G401 (cell line): Measurements from ENCODE around the gene CCNI2. TPM values are rescaled to one million over a fixed set of nuclear protein-coding genes. Genes with fewer than 3 reads are reported as not detected.

Experiments
- DNase-seq: peaks from one replicate; pipeline ENCODE4 v3.0.0-alpha.2; 2015; ENCODE audit warnings: low spot score
- in situ Hi-C: cut with HindIII; loops from 2 replicates; pipeline ENCODE4 v1.10.0; 2016; ENCODE audit warnings: low sequenced_read_pairs, mixed read lengths
- total RNA-seq: library from RNA; depleted of rRNA; stranded (reverse); fragments of >200 nt; shearing (Covaris generic); gene quantifications from 2 replicates; pipeline ENCODE4 v1.2.3, GENCODE V29; 2014

The CCNI2 gene
- total RNA-seq, 1 experiment from 2014 or later = 0.07 TPM

DNA sequence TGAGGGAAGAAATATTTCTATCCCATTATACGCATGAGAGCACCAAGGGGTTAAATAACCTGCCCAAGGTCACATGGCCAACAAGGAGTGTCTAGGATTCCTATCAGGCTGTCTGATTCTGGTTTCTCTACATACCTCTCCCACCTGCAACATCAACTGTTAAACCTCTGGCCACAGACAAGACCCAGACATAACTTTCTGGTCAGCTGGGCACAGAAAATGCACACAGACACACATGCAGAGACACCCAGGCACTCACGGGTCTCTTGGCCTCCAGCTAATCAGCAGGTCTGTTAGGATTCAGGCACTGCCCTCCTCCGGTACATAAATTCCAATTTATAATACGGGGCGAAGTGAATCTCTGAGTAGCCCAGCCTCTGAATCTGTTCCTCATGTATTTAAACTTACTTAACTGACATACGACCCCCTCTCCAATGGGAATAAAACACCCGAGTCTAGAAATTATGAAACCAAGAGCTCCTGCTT, 28.3 kb downstream of the CCNI2 start:
- peak; percentile 65 for DNase-seq
- in situ Hi-C loops = no loop called here

DNA sequence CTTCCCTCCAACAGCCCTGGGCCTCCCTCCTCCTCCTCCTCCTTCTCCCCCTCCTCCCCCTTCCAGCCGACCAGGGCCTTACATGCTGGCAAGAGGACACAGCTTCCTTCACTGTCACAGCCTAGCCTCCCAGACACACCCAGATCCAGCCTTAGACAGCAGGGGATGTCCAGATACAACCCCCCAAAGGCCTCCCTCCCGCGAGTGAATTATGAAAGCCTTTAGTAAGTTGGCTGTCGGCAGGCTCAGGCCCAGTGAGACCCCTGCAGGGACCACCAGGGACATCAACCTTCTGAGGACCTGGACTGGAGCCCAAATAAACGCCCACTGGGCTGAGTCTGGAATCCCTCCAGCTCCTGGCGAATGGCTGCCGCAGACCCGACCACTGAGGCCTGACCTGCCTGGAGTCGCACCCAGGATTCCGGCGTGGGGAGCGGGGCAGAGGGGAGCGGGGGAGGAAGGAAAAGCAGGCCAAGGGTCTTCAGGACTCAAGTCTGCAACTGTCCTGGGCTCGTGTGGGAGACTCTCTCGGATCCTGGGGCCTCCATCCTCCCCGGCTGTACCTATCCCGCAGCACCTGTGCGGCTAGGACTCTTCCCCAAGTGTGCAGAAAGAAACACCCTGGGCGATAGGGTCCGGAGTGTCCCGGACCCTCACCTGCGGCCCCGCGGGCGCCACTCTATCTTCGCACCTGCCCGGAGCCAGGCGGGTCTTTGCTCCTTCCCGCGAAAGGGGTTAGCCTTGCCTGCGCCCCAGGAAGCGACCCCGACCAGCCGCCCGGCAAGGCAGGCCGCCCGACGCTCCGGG, 29.1 kb downstream of the CCNI2 start:
- DNase-seq = peak; percentile 50
- in situ Hi-C loops = no loop called here

DNA sequence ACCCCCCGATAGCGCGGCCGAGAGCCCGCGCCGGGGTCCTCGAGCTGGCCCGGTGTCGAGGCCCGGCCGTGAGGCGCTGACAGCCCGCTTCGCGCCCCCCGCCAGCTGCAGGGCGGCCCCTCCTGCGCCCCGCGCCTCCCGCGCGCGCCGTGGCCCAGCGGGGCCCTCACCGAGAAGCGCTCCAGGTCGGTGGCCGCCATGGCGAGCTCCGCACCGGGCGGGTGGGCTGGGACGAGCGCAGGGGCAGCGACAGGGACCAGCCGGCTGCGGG, 29.6 kb downstream of the CCNI2 start:
- in situ Hi-C loops = no loop called here
- DNase-seq = no peak

DNA sequence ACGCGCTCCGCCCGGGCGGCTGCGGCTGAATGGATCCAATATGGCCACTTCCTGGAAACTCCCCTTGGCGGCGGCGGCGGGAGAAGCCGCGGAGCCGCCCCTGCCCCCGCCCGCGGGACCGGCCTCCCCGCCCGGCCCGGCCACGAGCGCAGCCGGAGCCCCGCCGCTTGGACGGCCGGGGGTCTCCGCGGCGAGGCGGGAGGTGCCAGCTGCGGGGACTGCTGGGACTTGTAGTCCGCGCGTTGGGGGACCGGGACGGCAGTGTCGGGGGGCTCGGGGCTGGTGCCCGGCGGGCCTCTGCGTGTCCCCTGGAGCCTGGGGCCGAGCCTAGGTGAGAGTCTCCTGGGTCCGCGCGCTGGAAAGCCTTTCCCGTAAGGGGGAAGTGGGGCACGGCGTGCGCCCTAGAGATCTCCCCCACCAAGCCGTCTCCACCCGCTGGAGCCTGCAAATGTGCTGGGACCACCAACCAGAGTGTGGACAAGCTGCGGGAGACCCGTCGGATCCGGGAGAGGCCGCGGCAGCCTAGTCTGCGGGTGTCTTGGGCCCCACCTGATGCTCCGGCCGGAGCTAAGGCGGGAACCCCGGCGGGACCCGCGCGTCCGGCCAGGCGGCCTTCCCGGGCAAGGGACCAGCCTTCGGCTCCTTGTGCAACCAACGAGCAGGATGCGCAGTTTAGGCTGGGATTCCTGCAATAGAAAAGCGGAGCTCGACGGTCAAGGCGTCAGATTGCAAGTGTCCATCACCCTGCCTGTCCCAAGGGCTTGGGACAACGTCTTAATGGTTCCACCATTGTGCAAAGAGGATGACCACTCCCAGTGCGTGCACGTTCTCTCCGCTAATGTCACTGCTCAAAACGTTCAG, 30.2 kb downstream of the CCNI2 start, which contains the start of gene SEPTIN8:
Gene SEPTIN8, minus strand, starts transcription at position 31 of the 861 bp plus-strand sequence. CDS start 102 bp downstream, outside the sequence.
- DNase-seq = peak; percentile 60
- in situ Hi-C loops = no loop called here

DNA sequence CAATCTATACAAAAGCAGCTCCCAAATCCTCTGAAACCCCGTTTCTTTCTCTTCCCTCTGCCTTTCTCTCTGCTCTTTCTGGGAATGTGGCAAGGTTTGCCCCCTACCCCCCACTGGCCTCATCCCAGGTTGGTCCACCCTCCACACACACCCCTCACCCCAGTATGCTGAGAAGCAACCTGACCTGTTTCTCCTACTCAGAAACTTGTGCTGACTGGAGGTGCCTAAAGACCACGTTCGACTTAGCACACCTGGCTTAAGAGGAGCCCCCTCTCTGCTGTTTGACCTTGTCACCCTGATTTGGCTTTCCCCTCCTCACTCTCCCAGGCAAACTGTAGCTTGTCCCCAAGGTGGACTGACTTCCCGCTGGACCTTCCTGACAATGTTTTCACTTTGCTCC, 30.9 kb downstream of the CCNI2 start:
- DNase-seq = no peak
- in situ Hi-C loops = no loop called here

DNA sequence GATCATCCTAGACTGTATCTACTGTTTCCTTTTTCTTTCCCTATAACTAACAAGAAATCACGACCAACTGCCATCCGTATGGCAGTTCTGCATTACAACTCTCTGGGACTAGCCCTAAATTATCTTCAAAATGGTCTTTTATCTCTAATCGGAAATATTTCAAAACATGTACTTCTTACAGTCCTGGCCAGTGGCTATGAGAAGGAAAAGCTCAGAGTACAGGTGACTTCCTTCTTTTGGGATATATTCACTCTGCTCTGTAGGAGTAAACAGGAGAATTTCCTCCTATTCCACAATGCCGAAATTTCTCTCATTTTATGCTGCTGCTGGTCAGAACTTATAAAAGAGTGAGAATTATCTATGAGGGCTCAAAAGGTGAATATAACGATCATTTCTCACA, 31.6 kb downstream of the CCNI2 start:
- in situ Hi-C loops = no loop called here
- no peak for DNase-seq

DNA sequence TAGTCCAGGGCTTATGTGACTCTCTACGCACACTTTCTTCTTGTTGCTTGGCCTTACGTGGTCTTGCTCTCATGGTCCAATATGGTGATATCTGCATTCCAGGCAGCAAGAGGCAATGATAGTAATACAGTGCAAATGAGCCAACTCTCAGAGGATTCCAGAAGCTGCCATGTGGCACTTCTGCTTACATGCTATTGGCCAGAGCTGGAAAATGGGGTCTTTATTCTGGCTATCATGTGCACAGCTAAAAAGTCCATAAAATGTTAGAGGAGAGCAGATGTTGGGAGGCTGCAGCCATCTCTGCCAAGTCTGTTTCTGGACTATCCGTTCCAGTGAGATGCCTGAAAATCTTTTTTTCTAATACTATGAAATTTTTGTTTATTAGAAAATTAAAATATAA, 32.7 kb downstream of the CCNI2 start:
- no peak for DNase-seq
- in situ Hi-C loops = no loop called here

DNA sequence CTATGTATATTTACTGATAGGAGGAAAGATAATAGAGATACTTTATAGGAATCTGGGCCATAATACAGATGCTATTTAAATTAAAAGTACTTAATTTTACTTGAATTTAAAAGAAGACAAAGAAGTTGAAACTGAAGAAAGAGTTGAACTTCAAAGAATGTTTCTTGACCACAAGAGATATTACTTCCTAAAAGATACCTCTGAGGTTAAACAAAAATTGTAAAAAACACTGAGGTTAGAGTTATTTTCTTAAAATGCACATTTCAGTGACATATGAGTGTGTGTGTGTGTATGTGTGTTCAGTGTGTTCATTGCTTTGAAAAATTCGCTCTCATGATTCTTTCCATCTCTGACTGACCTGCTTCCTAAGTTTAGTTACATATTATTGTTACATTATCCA, 33.4 kb downstream of the CCNI2 start:
- in situ Hi-C loops = no loop called here
- no peak for DNase-seq

DNA sequence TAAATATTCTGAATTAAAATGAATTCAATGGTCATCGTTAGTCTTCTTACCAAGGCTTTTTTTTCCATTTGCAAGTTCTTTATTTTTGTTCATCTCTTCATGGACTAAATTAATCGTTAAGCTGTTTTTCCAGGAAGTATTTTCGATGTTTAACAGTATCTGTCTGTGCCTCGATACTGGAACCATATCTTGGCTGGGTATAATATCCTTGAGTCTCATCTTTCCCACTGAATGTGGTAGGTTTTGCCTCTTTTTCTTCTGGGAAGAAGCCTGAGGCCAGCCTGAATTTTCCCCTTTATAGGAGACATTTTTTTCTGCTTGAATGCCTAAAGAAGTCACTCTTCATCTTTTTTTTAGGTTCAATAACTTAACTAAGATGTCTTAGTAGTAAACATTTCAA, 33.8 kb downstream of the CCNI2 start:
- DNase-seq = no peak
- in situ Hi-C loops = no loop called here

DNA sequence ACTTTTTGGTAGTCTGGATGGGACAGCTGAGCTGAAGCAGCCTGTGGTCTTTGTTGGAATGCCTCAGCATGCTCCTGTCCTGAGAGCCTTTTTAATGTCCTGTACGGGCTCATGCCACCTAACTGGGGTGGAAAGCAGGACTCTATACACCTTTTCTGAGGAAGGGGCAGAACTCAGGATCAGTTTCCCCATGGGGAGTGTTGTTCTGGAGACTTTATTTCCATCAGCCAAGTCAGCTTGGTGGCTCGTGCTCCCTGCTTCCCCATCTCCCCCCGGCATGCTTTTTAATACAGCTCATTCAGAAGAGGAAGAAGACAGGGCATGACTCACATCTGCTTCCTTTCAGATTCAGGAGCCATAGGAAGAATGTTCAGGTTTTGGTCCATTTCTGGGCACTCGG, 34.9 kb downstream of the CCNI2 start:
- no peak for DNase-seq
- in situ Hi-C loops = no loop called here

DNA sequence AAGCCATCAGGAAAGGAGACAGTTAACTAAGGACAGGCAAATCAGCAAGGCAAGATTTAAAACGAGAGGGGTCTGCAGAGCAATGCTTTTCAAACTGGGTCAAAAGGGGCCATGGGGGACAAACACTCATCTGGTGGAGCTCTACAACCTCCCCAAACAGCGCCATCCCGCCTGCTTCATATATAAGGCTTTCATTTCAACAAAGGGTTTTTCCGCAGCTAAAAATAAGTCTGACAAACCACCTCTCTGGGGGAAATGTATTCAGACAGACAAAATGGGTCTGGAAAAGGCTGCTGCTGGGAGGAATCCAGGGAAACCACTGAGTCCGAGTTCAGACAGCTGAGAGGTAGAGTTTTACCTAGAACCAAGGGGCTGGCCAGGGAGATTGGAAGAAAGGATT, 38.1 kb downstream of the CCNI2 start:
- in situ Hi-C loops = no loop called here

DNA sequence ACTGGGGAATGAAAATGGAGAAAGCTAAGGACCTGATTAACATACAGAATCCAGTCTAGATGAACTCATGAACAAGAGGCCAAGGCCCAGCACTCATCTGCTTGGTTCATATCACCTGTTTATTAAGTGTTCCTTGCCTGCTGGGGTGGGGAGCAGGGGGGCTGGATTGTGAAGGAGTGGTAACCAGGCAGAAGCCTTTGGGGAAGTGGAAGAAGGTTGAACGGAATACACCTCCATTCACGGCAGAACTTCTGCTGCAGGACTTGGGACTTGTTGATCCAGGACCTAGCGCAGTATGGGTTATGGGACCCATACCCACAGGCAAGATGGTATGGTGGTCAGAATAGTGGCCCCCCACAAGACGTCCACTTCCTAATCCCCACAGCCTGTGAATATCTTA, 38.6 kb downstream of the CCNI2 start:
- no peak for DNase-seq
- in situ Hi-C loops = no loop called here

More for the DNA sequence above, 38.1 kb downstream of the CCNI2 start:
- DNase-seq = no peak

DNA sequence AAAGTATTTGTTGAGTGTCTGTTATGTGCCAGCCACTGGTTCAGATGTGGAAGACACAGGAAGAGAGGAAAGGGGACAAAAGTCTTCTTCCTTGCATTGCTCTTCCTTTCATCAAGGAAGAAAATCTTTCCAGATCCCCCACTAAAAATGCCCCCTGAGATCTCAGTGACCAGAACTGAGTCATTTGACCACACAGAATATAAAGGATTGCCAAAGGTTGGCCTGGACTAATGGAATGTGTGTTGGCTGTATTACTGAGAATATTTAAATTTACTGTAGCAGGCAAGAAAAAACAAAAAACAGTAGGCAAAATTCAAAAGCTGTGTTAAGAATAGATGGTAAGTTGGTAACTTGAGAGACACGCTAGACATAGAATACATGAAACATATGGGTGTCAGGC, 39.9 kb downstream of the CCNI2 start:
- in situ Hi-C loops = no loop called here
- DNase-seq = no peak

DNA sequence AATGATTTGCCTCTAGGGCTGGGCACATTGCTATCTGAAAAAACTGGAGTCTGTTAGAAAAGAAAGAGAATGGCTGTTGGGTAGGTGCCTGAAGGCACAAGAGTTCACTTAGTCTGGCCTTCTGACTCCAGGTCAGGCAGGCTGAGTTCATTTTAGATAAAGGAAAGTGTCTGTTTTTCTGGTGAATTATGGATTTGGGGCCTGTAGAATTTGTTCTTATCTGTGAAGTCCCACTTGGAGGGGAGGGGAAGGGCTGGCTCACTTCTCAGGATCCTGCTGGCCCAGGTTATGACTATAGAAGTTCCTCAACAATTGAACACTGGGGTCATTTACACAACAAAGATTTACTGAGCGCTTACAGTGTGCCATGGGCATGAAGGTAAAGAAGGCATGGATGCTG, 41.3 kb downstream of the CCNI2 start:
- in situ Hi-C loops = no loop called here
- no peak for DNase-seq

DNA sequence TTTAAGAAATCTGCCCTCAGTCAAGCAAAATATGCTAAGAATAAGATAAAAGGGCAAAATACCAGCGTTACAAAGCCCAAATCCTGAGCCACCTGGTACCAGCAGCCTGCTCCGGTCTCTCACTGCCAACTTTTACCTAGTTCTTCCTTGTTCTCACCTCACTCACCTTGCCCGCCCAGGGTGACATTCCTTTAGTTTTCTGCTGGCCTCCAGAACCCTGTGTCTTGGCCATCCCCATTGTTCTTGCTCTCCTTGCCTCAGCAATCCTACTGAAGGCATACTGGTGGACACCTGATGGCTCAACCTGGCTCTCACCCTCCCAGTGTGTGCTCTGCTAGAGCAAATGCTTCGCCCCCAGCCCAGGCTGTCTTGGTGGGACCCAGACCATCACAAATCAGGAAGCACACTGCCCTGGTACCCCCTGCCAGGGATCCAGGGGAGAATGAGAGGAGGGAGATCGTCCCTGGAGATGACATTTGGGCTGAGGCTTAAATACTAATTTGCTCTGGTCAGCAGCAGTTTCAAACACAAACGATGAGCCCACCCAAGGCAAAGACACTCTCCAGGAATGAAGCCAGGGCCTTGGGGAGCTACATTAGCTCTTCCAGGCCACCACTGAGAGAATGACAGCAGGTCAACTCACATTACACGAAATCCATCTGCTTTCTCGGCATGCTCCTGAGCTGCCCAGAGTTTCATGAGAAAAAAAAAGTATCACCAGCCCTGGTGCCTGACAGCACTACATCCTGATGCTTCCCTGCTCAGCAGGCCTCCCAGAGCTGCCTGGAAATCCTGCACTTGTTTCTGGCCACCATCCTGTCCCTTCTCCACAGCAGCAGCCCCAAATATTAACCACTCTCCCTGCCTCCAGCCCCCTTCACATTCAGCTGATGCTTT, 42.0 kb downstream of the CCNI2 start:
- DNase-seq = peak; percentile 93

DNA sequence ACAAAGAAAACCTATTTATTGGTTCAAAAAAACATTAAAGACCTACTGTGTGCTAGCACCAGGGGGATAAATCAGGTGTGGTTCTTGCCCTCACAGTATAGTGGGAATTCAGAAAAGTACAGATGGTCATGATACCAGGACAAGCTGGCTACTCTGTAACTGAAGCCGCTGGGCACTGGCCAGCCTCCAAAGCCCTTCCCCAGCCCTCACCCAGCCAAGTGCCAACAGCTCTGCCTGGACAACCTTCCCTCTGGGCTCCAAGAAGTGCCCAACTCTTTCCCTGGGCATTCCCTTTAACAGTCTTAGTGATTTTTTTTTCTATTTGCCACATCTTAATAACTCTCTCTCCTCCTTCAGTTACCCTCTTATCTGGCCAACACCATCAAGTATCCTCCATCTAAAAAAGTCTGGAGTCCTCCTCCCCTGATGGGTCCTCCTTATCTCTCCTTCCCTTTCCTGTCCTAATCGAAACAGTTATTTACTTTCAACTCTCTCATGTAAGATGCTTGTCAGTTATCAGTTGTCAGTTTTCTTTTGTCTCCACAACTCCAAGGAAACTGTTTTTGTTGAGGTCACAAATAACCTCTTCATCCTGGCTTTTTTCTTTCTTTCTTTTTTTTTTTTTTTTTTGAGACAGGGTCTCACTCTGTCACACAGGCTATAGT, 43.1 kb downstream of the CCNI2 start:
- in situ Hi-C loops = no loop called here
- DNase-seq = peak; percentile 87

More for the DNA sequence above, 42.0 kb downstream of the CCNI2 start:
- in situ Hi-C loops = no loop called here

DNA sequence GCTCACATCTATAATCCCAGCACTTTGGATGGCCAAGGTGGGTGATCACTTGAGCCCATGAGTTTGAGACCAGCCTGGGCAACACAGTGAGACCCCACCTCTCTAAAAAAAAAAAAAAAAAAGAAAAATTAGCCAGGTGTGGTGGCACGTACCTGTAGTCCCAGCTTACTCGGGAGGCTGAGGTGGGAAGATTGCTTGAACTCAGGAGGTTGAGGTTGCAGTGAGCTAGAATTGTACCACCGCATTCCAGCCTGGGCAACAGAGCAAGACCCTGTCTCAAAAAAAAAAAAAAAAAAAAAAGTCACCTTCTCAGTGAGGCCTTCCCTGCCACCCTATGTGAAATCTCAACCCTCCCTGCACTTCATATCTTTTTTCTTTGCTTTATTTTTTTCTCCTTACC, 43.8 kb downstream of the CCNI2 start:
- in situ Hi-C loops = no loop called here
- DNase-seq = no peak

DNA sequence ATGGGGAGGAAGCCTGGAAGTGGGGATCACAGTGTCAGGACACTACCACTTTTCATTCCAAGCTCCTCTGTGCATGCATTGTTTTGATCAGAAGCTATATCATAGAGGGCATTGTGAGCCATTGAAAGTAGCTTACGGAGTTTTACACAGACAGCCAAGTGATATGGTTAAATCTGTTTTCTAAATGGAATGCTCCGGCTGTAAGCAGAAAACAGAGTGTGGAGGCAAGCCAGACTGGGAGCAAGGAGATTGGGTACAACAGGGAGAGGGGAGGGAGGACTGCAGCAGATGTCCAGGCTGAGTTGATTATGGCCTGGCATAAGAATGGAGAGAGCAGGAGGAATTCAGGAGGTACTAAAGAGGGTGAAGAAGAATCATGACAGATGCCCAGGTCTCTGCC, 50.4 kb downstream of the CCNI2 start:
- in situ Hi-C loops = no loop called here

DNA sequence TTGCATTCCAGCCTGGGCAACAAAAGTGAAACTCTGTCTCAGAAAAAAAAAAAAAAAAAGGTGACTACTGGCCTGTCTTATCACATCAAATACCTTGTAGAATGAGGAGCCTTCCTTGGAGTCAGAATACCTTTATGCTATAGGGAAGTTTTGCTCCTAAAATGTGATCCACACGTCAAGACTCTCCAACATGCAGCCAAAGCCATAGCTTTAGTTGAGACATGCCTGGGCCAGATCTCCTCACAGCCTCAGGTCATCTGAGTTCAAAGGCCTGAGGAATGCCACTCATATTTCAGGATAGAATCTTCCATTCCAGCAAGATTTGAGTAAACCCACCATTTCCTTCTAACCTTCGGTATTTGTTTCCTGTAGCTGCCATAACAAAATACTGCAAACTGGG, 52.2 kb downstream of the CCNI2 start:
- no peak for DNase-seq
- in situ Hi-C loops = no loop called here

More for the DNA sequence above, 50.4 kb downstream of the CCNI2 start:
- DNase-seq = peak; percentile 89
